ENCODE data around the gene SDC3.

Gene SDC3

DNA sequence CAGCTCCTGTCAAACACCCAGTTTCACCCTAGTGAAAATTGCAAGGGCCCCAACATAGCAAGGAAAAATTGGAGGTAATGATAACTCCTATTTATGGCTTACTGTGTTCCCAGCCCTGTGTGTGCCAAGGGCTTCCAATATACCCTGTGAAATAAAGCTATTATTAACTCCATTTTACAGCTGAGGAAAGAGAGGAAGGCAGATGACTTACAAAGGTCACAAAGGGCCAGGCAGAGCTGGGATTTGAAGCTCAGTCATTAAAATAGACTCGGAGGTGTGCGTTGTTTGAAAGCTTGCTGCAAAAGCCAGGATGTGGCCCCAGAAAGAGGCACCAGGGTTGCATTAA, 20.2 kb upstream of the SDC3 start:
- no peak for DNase-seq (ENCODE audit: low read depth in 2 of 2)

DNA sequence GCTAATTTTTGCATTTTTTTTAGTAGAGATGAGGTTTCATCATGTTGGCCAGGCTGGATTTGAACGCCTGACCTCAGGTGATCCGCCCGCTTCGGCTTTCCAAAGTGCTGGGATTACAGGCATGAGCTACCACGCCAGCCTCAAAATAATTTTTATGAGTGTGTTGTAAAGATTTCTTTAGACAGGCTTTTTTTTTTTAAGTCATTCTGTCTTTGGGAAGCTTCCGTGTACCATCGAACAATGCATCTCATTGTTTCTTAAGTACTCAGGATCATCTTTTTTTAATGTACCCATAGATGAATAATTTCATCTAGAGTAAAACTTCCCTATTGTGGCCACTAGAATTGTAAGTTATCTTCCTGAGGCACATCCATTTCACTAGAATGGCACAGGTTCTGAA, 19.6 kb upstream of the SDC3 start:
- no peak for DNase-seq (ENCODE audit: low read depth in 2 of 2)

DNA sequence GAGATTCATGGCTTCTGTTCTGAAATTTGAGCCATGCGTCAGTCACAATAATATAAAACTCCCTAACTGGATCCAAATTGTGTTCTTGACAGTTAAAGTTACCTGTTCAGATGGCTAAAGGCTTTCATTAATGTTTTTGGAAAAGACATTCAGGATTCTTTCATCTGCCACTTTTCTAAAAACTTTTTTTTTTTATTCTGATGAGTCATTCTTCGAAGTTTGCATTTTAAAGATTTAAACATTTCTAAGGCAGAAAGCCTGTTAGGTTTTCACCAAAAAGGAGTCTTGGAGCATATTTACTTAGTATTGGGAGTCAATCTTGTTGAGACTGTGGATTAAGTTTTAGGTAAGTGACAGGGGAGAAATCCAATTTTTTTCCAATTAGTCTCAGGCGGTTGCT, 18.9 kb upstream of the SDC3 start:
- no peak for DNase-seq (ENCODE audit: low read depth in 2 of 2)

DNA sequence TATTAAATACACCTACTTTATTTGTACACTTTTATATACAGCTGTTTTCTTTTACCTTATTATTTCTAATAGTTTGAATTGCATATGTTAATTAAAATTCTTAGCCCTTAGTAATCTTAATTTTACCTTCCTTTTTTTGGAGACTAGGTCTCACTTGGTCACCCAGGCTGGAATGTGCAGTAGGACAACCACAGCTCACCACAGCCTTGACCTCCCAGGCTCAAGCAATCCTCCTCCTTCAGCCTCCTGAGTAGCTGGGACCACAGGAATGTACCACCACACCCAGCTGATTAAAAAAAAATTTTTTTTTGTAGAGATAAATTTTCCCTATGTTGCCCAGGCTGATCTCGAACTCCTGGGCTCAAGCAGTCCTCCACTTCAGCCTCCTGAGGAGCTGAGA, 15.0 kb upstream of the SDC3 start:
- DNase-seq (ENCODE audit: low read depth in 2 of 2), result no peak

DNA sequence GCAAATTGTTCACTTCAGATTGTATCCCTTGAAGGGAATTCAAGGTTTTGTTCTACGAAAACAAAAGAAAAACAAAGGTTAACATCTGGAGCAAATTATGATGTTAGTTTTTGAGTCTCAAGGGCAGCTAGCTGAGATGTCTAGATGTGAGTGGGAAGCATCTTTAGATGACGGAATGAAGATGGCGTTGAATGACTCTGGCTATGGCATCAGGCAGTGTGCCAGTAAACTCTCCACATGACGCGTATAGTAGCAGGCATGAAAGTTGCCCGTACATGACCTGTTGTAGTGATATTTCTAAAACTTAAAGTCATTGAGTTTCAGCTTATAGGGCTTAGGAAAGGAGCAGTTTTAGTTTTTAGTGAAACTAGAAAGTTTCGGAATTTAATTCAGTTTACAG, 12.3 kb upstream of the SDC3 start:
- no peak for DNase-seq (ENCODE audit: low read depth in 2 of 2)

DNA sequence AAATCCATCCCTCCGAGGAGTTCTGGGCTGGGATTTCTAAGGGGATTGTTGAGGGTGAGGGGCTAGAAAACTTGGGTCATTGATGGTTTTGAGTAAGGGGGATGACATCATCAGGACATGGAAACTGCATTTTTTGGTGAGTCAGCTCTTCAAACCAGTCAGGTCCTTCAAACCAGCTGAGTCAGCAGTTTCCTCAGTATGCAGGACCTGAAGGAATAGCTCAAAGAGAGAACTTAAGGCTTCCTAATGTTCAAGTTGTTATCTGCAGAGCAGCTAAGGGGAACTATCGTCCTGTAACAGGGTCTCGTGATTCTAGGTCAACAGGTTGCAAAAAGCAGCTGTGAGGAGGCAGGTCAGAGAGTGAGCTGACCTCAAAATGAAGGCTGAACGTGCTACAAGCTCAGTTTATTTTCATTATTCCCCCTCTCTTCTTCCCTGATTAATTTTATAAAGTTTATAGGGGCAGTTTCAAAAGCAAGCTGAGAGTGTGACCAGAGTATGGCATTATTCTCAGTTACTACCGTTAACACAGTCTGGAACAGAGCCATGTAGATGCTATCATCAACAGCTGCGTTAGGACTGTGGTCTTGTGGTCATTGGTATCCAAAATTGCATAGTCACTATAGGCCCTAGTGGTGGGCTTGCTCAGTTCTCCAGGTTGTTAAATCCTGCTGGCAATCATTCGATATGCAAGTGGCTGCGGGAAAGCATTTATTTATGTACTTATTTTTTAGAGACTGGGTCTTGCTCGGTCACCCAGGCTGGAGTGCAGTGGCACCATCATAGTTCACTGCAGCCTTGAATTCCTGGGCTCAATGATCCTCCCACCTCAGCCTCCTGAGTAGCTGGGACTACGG, 10.7 kb upstream of the SDC3 start:
- DNase-seq (ENCODE audit: low read depth in 2 of 2), result no peak

DNA sequence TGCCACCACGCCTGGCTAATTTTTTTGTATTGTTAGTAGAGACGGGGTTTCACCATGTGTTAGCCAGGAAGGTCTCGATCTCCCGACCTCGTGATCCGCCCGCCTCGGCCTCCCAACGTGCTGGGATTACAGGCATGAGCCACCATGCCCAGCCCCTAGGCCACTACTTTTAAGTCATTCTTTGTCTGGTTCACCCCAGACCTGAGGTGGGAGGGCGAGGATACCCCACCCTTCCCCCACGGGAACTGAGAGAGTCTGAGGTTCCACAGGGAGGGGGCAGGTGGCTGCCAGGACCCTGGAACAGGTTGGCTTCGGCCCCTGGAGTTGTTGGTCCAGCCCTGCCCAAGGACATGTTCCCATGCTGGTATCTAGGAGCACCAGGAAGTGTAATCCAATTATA, 7.7 kb upstream of the SDC3 start:
- DNase-seq (ENCODE audit: low read depth in 2 of 2), result no peak

DNA sequence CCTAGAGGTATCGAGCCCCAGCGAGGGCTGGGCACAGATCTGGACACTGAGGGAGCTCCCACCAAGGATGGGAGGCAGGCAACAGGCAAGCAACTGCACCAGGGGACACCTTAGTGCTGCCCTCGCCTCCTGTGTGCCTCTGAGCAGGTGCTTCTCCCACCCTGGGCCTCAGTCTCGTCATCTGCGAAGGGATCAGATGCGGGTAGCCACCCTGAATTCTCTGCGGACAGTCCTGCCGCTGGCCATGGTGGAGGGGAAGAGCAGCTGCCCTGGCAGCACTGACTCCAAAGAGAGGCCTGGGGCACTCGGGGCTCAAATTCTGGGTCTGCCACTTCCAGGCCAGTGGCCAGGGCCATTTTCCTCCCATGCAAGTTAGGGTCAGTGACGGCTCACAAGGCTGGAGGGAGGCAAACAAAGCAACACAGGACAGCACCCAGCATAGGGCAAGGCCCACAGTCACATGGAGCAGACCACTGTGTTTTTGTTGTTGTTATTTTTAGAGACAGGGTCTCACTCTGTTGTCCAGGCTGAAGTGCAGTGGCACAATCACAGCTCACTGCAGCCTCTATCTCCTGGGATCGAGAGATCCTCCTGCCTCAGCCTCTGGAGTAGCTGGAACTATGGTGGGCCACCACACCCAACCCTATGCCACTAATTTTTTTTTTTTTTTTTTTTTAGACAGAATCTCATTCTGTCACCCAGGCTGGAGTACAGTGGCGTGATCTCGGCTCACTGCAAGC, 7.1 kb upstream of the SDC3 start:
- no peak for DNase-seq (ENCODE audit: low read depth in 2 of 2)

DNA sequence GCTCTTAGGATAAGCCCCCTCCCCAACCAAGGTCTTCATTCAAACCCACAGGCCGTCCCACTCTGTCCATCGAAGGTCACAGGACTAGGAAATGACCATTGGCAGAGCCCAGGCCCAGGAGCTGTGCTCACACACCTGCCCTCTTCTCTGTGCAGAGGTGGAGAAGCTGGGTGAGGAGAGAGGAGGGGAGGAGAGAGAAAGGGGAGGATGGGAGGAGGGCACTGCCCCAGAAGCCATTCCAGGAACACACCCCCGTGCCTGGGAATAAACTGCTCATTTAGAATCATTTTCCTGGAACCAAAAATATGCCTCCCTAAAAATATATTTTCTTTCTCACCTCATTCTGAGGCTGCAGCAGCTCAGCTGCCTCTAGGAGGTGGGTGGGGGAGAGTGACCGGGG, 6.4 kb upstream of the SDC3 start:
- no peak for DNase-seq (ENCODE audit: low read depth in 2 of 2)

DNA sequence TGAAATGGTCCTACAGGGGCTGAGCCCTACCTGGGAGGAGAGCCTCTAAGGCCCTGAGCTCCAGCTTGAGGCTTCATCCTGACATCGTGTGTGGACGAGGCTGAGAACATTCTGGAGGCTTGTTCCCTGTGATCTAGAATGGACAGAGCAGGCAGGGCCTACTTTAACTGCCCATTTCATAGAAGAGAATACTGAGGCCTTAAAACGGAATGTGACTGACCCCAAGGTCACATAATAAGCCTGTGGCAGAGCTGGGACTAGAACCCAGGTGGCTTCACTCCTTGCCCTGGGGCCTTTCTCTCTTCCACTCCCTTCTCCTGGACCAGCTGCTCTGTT, 6.0 kb upstream of the SDC3 start:
- no peak for DNase-seq (ENCODE audit: low read depth in 2 of 2)

DNA sequence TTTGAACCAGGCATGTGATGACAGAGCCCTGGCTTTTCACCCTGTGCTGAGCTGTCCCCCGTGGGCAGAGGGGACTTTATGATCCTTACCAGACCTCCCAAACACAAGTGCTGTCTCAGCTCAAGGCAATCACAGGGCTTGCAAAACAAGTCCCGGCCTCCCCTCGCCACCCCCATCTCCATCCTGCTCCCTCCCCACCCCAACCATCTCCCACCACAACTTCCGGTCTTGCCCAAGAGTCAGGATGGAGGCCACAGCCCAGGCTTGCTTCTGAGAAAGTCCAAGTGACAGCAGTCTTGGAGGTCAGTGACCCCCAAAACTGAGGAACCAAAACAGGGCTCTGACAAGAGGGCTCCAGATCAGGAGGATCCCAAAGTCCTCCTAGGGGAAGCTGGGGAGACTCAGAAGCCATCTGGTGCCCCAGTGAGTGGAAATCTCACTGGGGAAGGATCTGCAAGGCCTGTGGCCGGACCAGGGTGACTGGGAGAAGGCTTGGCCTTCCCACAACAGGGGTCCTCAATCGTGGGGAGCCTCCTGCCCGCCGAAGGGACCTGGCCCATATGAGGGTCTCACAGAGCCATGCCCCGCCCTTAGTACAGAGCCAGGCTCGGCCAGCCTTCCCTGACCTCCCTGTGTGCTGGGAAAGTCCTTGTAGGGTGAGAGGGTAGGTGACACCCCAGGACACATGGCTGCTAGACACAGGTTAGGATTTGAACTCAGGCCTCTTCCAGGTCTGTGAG, 4.5 kb upstream of the SDC3 start:
- DNase-seq (ENCODE audit: low read depth in 2 of 2), result no peak

DNA sequence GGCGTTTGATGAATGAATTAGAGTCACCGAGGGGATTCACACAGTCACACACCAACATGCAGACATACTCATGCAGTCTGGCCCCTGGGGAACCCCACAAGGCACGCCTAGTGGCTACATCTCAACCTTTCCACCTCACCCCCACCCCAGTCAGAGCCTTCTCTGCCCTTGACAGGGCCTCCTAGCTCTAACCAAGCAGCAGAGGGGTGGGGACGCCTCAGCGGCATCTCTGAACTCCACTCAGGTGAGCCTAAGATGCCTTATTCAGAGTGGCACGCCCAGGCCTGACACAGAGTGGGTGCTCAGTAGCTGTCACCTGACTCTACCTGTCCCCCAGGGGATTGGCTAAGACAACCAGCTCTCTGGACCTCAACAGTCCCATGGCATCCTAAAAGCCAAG, 3.7 kb upstream of the SDC3 start:
- no peak for DNase-seq (ENCODE audit: low read depth in 2 of 2)

DNA sequence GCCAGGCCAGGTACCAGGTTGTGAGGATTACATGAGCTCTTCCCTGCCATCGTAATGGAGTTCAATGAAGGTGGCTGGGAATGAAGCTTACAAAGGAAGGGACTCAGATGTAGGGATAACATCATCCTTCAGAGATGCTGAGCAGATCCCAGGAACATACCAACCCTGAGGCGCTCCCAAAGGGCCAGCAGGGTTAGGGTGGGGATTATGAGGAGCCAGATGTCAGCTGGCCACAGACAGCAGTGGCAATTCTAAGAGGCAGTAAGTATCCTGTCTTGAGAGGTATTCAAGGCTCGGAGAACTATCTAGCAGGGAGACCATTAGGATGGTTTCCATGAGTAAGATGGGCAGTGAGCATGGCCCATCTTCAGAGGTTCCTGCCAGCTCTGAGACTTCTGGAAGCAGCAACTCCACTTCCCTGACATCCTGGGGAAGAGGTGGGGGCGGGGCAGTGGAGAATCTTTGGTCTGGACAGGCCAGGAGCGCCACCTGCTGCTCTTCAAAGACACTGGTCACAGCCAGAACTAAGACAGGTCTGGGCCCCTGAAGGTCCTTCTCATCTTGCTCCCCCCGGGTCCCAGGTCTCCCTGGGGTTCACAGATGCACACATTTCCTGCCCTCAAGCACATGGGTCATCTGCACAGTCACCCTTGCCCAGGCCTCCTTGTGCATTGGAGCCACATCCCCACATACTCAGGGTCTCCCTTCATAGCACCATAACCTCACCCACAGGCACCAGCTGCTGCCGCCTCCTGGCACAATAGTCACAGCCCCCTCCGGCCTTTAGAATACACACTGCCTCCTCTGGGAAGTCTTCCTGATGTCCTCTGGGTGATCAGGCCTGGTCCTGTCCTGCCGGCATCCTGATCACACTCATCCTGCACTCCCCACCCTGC, 2.7 kb upstream of the SDC3 start:
- peak in 1 of 2 donors; percentile 22 for DNase-seq (ENCODE audit: low read depth in 2 of 2)

DNA sequence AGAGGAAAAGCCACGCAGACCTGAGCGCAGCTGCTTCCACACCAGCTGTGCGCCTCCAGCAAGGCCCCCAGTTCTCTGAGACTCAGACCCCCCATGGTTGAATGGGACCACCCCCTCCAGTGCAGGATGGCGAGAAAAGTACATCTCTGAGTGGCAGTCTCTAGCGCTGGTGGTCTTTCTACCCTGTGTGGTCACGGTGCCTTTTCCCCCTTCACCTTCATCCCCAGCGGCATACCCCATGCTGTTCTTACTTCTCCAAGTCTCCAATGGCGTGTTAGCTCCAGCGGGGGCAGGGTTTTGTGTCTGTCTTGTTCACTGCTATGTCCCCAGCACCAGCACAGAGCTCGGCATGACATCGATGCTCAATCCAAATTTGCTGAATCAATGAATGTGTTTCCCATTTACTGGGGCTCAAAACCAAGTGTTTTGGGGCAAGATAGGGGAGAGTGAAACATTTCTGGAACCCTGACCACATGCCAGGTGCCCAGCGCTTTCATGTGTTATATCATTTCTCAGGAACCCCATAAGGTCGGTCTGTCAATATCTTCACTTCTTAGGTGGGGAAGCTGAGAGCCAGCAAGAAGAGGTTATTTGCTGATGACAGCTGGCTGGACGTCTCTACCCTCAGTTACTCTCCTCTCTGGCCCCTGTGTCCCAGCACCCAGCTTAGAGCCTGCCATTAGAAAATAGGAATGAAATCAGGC, 959 bp upstream of the SDC3 start:
- DNase-seq (ENCODE audit: low read depth in 2 of 2), result no peak

DNA sequence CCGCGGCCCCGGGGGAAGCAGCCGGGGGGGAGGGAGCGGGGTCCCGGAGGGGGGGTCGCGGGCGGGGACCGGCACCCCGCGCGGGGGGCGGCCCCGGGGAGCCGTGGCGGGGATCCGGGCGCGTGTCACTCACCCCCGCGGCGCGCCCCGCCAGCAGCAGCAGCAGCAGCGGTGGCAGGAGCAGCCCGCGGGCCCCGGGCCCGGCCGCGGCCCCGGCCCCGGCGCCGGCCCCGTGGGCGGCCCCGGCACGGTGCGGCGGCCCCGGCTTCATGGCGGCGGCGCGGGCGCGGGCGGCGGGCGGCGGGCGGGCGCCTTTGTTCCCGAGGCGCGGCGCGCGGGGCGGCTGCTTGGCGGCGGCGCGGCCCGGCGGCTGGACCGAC, 252 bp downstream of the SDC3 start:
- DNase-seq (ENCODE audit: low read depth in 2 of 2), result no peak

DNA sequence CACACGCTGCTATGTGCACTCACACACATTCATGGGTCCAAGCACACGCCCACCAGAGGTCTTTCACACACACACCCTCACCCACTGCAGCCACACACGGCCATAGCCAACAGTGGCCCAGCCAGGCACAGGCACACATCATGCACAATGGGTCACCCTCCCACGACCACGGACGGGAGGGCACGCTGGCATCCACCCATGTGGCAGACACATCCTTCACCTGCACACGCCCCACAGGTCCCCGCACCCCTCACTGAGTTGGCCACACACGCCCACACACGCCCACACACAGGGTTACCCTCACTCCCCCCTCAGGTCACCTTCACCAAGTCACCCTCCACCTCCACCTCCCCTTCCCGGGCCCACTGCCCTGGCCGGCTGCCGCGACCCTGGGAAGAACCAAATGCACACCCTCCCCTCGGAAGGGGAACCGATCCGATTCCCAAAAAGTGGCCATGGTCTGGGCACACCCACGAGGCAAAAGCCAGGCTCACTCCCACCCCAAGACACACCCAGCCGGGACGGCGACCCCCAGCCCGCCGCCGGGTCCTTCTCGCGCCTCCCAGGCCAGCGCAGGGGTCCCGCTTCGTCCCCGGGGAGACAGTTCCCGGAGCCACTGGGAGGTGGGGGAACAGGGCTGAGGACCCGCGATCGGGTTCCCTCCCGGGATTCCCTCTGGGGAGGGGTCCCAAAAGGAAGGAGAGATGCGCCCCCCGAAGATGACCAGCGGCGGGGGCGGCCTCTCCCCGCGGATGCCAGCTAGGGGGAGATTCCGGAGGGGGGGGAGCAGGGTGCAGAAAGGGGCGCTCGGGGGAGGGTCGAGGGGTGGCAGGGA, 860 bp downstream of the SDC3 start:
- no peak for DNase-seq (ENCODE audit: low read depth in 2 of 2)

DNA sequence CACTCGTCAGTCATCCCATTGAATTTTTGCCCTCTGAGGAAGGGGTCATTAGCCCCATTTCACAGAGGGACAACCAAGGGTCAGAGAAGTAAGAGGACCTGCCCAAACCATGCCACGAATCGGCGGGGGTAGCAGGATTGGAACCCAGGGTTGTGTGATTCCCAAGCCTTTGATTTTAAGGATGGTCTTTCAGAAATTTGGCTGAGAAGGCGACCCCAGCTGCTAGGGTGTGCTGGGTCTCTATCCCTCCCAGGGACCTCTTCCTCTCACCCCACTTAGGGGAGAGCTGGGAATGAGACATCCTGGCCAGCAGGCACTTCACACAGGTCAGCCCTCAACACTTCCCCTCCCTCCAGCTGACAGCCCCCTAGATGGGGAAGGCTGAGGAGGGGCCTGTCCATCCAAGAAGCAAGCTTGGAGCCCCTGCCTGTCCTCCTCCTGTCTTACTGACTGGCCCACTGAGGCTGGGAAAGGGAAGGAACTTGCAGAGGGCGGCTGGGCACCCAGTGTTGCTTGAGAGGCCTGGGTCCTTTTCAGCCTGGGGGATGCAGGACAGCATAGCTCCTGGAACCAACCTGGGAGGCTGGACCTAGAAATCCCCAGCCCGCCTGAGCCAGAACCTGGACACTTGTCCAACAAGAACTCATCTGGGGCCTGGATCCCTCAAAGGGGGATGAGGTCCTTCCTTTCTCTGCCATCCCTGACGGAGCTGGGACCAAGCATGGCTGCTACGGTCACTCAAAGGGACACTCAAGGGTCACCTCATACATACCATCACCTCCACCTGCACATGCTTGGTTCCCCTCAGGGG, 1.7 kb downstream of the SDC3 start:
- no peak for DNase-seq (ENCODE audit: low read depth in 2 of 2)

DNA sequence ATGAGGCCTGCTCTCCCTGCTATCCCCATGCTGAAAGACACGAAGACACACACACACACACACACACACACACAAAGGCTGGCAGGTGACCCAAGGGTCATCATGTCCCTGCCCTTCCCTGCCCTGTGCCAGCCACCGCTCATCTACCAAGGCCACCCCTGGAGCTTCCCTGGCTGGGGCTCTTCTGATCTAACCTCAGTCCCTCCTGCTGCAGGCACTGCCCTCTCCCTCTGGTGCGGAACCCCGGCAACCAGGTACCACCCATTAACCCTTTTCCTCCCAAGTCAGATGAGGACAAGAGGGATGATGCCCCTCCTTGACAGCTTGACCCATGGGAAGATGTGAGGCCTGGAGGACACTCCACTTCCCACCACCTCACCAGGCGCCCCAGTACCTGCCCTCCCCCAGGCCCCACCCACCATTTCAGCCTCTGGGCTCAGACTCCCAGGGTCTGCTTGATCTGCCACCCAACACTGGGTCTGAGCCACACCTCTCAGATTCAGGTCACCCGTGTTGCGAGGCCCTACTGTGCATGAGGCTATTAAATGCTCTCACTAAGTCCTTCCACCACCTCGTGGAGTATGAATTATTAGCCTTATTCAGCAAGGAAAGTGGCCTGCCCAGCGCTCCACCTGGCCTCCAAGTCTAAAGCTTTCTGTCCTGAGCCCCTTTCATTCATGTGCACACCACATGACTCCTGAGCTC, 2.5 kb downstream of the SDC3 start:
- DNase-seq (ENCODE audit: low read depth in 2 of 2), result no peak

DNA sequence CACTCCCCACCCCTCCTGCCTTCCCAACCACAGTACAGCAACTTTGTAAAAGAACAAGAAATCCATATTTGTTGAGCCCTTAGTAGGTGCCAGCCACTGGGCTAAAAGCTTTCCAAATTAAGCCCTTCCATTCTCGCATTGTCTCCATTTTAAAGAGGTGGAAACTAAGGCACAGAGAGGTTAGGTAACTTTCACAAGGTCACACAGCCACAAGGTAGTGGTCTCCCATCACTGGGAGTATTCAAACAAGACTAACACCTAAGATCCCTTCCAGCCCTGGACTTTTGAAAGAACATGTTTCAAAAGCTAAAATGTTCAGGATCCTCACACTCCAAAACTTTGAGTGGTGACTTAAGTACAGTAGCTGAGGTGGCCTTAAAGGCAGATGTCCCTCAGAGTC, 3.2 kb downstream of the SDC3 start:
- DNase-seq (ENCODE audit: low read depth in 2 of 2), result no peak

Measured in stimulated activated CD8-positive, alpha-beta memory T cell treated with anti-CD3 and anti-CD28 coated beads, Interleukin-7, amount 100 ng/mL, for 1 hour (primary cell).